Activated CD4-positive, CD25-positive, alpha-beta regulatory T cell treated with anti-CD3 and anti-CD28 coated beads, Interleukin-2, amount 50 U/mL, for 24 hours (primary cell): ENCODE measurements around the gene LMCD1.
A peak's percentile ranks its signal among the peaks of the same experiment; 100 is the strongest.

Experiments
- ATAC-seq, 2 donors: fragments of 150-1000 bp; cut with Tn5 transposase; one replicate each; pipeline ENCODE4 v1.10.0; 2021; ENCODE audit warnings: mild to moderate bottlenecking in 1 of 2, moderate library complexity in 1 of 2

LMCD1 gene

DNA sequence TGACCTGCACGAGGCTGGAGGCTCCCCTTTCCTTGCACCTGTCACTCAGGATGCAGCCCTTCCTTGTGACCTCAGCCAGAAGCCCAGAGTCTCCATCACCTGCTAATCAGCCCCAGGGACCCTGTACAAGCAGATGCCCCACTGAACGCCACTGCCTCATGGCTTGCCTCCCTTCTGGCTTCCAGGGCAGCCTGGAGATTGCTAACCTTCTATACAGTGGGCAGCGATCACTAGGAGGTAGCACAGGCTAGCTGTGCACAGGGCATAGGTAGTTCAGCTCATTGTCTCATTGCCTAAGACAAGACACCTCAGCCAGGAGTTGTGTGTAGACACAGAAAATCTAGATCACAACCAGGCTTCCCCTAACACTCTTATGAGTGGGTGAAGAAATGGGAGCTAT, 93.6 kb downstream of the LMCD1 start:
- ATAC-seq: no peak

DNA sequence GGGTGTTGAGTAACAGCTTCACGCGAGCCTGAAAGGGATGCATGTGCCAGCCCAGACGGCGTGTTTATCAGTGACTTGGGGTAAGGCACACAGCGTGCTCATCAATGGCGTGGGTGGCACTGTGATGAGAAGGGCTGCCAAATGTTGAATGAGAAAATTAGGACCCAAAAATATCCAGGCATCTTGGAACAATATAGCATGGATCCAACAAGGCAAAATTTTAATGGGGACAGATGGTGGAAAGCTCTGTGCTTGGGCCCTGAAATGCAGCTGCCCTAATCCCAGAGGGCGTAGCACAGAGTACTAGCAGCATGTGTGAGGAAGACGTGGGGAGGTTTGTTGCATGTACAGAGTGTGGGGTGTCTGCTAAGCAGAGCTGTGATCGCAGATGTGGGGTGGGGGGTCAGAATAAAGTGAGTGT, 94.1 kb downstream of the LMCD1 start:
- ATAC-seq: no peak

GRCh38 chr3:8596321-8597218, 94.9 kb downstream of the LMCD1 start:
- ATAC-seq: no peak

- ATAC-seq: no peak
These were observed 95.7 kb downstream of the LMCD1 start for GRCh38 chr3:8597219-8597853.

GRCh38 chr3:8599146-8599545, 97.5 kb downstream of the LMCD1 start:
- ATAC-seq: no peak

- ATAC-seq: no peak
These were observed 98.8 kb downstream of the LMCD1 start for GRCh38 chr3:8600457-8600856.

- no peak for ATAC-seq
These were observed 101.6 kb downstream of the LMCD1 start for GRCh38 chr3:8603115-8603710.

DNA sequence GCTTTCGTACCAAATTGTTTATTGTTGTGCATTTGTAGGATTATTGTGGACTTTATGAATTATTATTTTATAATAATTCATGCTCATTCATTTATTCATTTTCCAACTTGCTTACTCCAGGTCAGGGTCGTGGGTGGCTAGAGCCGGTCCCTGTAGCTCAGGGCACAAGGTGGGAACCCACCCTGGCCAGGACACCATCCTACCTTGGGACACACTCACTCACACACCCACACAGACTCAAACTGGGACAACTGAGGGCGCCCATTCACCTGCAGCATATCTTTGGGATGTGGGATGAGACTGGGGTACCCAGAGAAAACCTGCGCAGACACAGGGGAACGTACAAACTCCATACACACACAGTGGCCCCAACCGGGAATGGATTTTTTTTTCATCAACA, 102.4 kb downstream of the LMCD1 start:
- no peak for ATAC-seq

- no peak for ATAC-seq
These were observed 103.4 kb downstream of the LMCD1 start for GRCh38 chr3:8604988-8605387.

- ATAC-seq: no peak
These were observed 105.1 kb downstream of the LMCD1 start for GRCh38 chr3:8606701-8607231.

- no peak for ATAC-seq
These were observed 105.8 kb downstream of the LMCD1 start for GRCh38 chr3:8607234-8608040.

DNA sequence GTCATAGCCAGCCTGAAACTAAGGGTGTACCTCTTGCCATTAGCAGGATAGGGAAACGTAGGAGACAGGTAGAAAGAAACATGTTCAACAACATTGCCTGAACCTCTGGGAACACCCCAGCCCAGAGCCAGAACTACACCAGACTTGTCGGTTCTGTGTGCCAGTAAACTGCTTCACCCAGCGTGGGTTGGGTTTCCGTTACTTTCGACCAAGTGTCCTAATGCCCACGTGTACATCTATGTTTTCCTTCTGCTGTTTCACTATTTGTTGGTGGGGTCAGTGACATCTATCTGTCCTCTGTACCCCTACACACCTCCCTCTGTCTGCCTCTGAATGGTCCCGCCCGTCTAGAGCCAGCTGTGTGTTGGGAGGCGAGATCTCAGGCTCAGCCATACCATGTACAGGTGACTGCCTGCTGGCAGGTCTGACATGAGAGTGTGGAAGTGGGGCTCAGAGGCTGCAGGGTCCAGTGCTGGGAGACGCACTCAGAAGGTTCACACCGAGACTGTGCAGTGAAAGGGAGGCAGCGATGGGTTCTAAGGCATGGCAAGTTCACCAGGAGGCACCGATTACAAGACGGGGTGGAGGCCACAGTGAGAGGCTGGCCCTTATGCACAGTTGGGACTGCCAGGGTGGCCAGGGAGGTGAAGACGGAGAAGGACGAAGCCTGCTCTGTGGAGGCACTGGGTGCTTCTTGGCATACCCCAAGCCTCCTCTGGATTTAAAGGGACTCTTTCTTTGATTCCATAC, 106.6 kb downstream of the LMCD1 start:
- no peak for ATAC-seq

GRCh38 chr3:8608791-8609467, 107.3 kb downstream of the LMCD1 start:
- no peak for ATAC-seq

DNA sequence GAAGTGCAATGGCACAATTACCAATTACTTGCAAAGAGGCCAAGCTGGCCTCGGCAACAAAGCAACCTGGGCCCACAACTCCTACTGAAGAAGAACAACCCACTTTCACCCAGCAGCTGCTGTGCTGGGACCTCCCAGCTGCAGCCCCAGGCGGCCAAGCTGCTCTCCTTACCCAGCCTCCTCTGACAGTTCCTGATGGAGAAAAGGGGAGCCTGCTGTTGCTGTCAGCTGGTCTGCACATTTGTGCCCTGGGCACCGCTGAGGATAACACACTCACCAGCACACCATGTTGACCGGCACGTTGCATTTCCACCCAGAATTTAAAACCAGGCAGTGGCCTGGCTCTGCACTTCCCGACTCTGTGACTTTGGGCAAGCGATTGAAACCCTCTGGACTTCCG, 109.3 kb downstream of the LMCD1 start:
- no peak for ATAC-seq

DNA sequence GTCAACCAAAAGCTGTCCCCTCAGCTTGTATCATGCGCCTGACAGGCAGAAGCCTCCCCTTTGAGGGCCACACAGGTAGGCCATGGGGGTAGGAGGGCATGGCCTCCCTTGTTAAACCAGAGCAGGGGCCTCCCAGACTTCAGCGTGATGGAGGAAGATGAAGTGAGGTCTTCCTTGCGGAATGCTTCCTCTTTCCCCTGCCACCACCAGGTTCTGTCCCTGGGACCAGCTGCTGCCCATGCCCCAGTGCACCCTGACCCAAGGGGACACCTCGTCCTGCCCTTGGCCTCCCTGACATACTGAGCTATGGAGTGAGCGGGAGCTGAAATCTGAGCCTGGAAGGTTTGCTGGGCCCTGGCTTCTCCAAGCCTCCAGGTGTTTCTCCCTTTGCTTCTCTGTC, 116.3 kb downstream of the LMCD1 start:
- no peak for ATAC-seq

GRCh38 chr3:8618950-8619349, 117.3 kb downstream of the LMCD1 start:
- ATAC-seq: no peak

- ATAC-seq: no peak
These were observed 117.9 kb downstream of the LMCD1 start for GRCh38 chr3:8619548-8619947.

- no peak for ATAC-seq
These were observed 119.5 kb downstream of the LMCD1 start for GRCh38 chr3:8621141-8621540.

GRCh38 chr3:8621872-8622271, 120.2 kb downstream of the LMCD1 start:
- ATAC-seq: no peak

- ATAC-seq: peak; percentile 62 to 71
These were observed 121.5 kb downstream of the LMCD1 start for GRCh38 chr3:8622873-8623691.
